IgD-negative memory B cell (primary cell): ENCODE results near the gene LUC7L. TPM values are rescaled to one million over a fixed set of nuclear protein-coding genes. Genes with fewer than 3 reads are reported as not detected.
"Not testable (repeated sequence)": the region's sequence is repeated elsewhere in the genome, so short reads cannot be mapped to it uniquely, and the experiment has no call there.

Experiments used
- H3K27ac Mint-ChIP-seq, 3 donors: one replicate each; pipeline ENCODE4 v1.8.0; 2020 to 2022; ENCODE audit warnings: mild to moderate bottlenecking in 3 of 3, mixed read lengths in 3 of 3, moderate library complexity in 1 of 3
- H3K27me3 Mint-ChIP-seq: one replicate; pipeline ENCODE4 v1.8.0; 2021; ENCODE audit warnings: mixed read lengths
- H3K36me3 Mint-ChIP-seq: one replicate; pipeline ENCODE4 v1.8.0; 2020; ENCODE audit warnings: mild to moderate bottlenecking, mixed read lengths
- H3K4me1 Mint-ChIP-seq, 3 donors: one replicate each; pipeline ENCODE4 v1.8.0; 2020 to 2022; ENCODE audit warnings: mixed read lengths in 3 of 3, mild to moderate bottlenecking in 1 of 3
- H3K4me3 Mint-ChIP-seq, 4 donors: one replicate each; pipeline ENCODE4 v1.8.0; 2020 to 2022; ENCODE audit warnings: mild to moderate bottlenecking in 4 of 4, mixed read lengths in 4 of 4, moderate library complexity in 3 of 4
- H3K9me3 Mint-ChIP-seq, 3 donors: one replicate each; pipeline ENCODE4 v1.8.0; 2020 to 2021; ENCODE audit warnings: mixed read lengths in 3 of 3, mild to moderate bottlenecking in 1 of 3
- polyA plus RNA-seq: library from polyadenylated mRNA; unstranded; fragments of 300-500 nt; fragmentation: Illumina TruSeq; gene quantifications from one replicate; pipeline ENCODE4 v1.2.3, GENCODE V29; 2021

Gene LUC7L
- polyA plus RNA-seq, 1 donor from 2014 or later: 17.6 TPM

DNA sequence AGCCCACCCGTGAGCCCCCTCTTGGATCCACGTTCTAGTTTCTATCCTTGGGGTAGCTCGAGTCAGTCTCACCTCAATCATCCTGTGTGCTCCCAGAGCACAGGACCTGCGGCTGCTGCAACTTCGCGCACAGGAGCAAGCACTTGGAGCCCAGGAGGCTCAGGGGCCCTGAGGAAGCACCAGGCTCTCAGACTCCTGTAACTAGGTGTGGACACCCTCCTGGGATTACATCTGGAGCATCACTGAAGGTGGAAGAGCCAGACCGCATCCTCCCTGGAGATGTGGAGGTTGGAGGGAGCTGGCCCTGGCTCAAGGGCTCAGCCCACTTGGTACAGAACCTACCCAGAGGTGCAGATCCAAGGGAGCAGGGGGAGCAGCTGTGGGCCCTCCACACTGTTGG lies 46.2 kb downstream of the LUC7L start:
- Mint-ChIP-seq H3K4me3 (no peak overlapping the region), H3K27ac (peak overlapping the region in 1 of 3 donors; percentile 35), H3K4me1 (peaks cover 0 to 4% (median 1%) of the 10 kb centered on the region in 3 donors), H3K36me3 (no peaks in the 10 kb centered on the region), H3K27me3 (peaks cover 14% of the 10 kb centered on the region), H3K9me3 (no peaks in the 10 kb centered on the region)

DNA sequence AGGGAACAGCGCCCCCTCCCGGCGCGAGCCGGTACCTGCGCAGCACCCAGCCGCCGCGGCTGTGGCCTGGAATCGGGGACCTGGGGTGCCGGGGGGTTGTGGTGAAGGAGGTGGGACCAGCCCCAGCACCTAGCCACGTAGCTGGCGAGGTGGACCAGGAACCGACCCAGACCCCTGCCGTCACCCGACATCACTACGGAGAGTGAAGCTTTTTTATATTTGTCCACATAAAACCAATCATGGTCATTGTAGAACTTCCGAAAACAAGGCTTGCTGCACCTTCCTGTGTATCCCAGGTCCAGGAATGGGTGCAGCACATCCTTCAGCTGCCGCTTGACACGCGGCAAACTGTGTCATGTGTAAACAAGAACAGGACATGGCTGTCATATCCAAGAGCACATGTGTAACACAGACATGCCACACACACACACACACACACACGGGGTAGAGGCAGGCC lies 47.7 kb downstream of the LUC7L start:
- no peaks in the 10 kb centered on the region for H3K36me3 Mint-ChIP-seq
- peaks cover 0 to 6% (median 4%) of the 10 kb centered on the region in 3 donors for H3K4me1 Mint-ChIP-seq
- H3K27ac Mint-ChIP-seq: peak overlapping the region in 2 of 3 donors; percentile 75 to 83
- no peaks in the 10 kb centered on the region for H3K9me3 Mint-ChIP-seq
- H3K4me3 Mint-ChIP-seq: peak overlapping the region in 1 of 4 donors; percentile 51
- H3K27me3 Mint-ChIP-seq: peaks cover 21% of the 10 kb centered on the region

DNA sequence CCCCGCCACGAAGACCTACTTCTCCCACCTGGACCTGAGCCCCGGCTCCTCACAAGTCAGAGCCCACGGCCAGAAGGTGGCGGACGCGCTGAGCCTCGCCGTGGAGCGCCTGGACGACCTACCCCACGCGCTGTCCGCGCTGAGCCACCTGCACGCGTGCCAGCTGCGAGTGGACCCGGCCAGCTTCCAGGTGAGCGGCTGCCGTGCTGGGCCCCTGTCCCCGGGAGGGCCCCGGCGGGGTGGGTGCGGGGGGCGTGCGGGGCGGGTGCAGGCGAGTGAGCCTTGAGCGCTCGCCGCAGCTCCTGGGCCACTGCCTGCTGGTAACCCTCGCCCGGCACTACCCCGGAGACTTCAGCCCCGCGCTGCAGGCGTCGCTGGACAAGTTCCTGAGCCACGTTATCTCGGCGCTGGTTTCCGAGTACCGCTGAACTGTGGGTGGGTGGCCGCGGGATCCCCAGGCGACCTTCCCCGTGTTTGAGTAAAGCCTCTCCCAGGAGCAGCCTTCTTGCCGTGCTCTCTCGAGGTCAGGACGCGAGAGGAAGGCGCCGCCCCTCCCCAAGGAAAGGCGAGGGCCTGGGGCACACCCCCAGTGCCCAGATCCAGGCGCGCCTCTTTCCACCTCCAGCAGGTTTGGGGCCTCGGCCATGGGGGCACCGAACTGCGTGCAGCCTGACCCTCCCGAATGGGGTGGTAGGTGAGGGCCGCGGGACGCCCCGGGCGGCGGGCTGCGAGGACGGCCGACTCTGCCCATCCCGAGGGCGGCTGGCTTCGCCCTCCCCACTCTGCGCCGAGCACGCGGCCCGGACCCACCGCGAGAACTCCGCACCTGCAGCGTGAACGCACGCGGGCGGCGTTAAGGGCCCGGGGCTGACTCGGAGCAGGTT lies 48.3 kb downstream of the LUC7L start:
- Mint-ChIP-seq H3K27me3 (peaks cover 21% of the 10 kb centered on the region), H3K36me3 (no peaks in the 10 kb centered on the region), H3K4me3 (peak overlapping the region in 2 of 4 donors; percentile 21 to 73), H3K27ac (peak overlapping the region in 1 of 3 donors; percentile 75), H3K9me3 (no peaks in the 10 kb centered on the region), H3K4me1 (peaks cover 0 to 6% (median 4%) of the 10 kb centered on the region in 3 donors)

- H3K27ac Mint-ChIP-seq: peak within 1 kb of the TSS in 2 of 3 donors; percentile 31 to 75
- H3K4me3 Mint-ChIP-seq: peak within 1 kb of the TSS in 3 of 4 donors; percentile 21 to 75 (median 73)
- no peaks in the 10 kb centered on the region for H3K36me3 Mint-ChIP-seq
- no peaks in the 10 kb centered on the region for H3K9me3 Mint-ChIP-seq
- peaks cover 0 to 6% (median 5%) of the 10 kb centered on the region in 3 donors for H3K4me1 Mint-ChIP-seq
- H3K27me3 Mint-ChIP-seq: peaks cover 26% of the 10 kb centered on the region
Measured at GRCh38 chr16:180101-180675, 49.1 kb downstream of the LUC7L start, which contains the start of gene HBQ1. Gene HBQ1, plus strand, starts transcription at chr16:180459. Its CDS starts 28 bp downstream, at chr16:180487.

DNA sequence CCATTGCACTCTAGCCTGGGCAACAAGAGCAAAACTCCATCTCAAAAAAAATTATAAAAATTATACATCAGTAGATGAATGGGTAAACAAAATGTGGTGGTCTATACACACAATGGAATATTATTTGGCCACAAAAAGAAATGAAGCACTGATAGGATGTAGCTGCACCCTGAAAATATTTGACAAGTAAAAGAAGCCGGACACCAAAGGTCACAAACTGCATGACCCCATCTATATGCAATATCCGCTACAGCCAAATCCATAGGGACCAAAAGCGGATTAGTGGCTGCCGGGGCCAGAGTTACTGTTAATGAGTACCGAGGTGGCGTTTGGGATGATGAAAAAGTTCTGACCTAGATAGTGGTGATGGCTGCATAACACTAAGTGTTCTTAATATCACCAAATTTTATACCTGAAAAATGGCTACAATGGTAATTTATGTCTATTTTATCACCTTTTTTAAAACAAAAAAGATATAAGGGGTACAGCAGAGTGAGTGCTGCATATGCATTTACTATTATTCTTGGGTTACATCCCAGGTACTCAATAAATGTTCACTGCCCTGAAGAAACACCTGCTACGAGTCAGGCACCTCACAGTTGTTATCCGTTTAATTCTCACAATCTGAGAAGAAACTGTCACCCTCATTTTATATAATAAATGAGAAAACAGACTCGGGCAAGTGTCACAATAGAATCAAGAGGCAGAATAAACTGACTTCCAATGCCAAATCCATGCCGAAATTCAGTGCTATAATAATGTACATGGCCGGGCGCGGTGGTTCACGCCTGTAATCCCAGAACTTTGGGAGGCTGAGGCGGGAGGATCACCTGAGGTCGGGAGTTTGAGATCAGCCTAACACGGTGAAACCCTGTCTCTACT lies 49.8 kb downstream of the LUC7L start:
- peaks cover 0 to 2% (median 0%) of the 10 kb centered on the region in 3 donors for H3K9me3 Mint-ChIP-seq
- H3K27me3 Mint-ChIP-seq: peaks cover 33% of the 10 kb centered on the region
- peak overlapping the region in 2 of 3 donors; percentile 31 to 51 for H3K27ac Mint-ChIP-seq
- peak overlapping the region in 2 of 4 donors; percentile 3 to 21 for H3K4me3 Mint-ChIP-seq
- H3K36me3 Mint-ChIP-seq: no peaks in the 10 kb centered on the region
- H3K4me1 Mint-ChIP-seq: peaks cover 2 to 7% (median 6%) of the 10 kb centered on the region in 3 donors

DNA sequence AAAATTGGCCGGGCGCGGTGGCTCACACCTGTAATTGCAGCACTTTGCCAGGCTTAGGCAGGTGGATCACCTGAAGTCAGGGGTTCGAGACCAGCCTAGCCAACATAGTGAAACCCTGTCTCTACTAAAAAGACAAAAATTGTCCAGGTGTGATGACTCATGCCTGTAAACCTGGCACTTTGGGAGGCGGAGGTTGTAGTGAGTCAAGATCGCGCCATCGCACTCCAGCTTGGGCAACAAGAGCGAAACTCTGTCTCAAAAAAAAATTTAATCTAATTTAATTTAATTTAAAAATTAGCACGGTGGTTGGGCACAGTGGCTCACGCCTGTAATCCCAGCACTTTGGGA lies 50.6 kb downstream of the LUC7L start:
- Mint-ChIP-seq H3K9me3 (peaks cover 0 to 2% (median 0%) of the 10 kb centered on the region in 3 donors), H3K4me1 (peaks cover 4 to 8% (median 6%) of the 10 kb centered on the region in 3 donors), H3K36me3 (no peaks in the 10 kb centered on the region), H3K27ac (peak overlapping the region in 1 of 3 donors; percentile 67), H3K4me3 (peak overlapping the region in 1 of 4 donors; percentile 74), H3K27me3 (peaks cover 34% of the 10 kb centered on the region)

- H3K27me3 Mint-ChIP-seq: peaks cover 37% of the 10 kb centered on the region
- H3K36me3 Mint-ChIP-seq: no peaks in the 10 kb centered on the region
- H3K9me3 Mint-ChIP-seq: peaks cover 0 to 2% (median 0%) of the 10 kb centered on the region in 3 donors
- peak overlapping the region in 2 of 4 donors; percentile 55 to 74 for H3K4me3 Mint-ChIP-seq
- peaks cover 4 to 9% (median 6%) of the 10 kb centered on the region in 3 donors for H3K4me1 Mint-ChIP-seq
- peak overlapping the region in 1 of 3 donors; percentile 67 for H3K27ac Mint-ChIP-seq
Measured at GRCh38 chr16:177981-178667, 51.1 kb downstream of the LUC7L start.

DNA sequence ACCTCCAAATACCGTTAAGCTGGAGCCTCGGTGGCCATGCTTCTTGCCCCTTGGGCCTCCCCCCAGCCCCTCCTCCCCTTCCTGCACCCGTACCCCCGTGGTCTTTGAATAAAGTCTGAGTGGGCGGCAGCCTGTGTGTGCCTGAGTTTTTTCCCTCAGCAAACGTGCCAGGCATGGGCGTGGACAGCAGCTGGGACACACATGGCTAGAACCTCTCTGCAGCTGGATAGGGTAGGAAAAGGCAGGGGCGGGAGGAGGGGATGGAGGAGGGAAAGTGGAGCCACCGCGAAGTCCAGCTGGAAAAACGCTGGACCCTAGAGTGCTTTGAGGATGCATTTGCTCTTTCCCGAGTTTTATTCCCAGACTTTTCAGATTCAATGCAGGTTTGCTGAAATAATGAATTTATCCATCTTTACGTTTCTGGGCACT lies 51.8 kb downstream of the LUC7L start:
- H3K27me3 Mint-ChIP-seq: peaks cover 37% of the 10 kb centered on the region
- H3K4me3 Mint-ChIP-seq: peak overlapping the region in 2 of 4 donors; percentile 28 to 74
- peaks cover 4 to 9% (median 6%) of the 10 kb centered on the region in 3 donors for H3K4me1 Mint-ChIP-seq
- H3K36me3 Mint-ChIP-seq: no peaks in the 10 kb centered on the region
- peaks cover 0 to 2% (median 0%) of the 10 kb centered on the region in 3 donors for H3K9me3 Mint-ChIP-seq
- peak overlapping the region in 1 of 3 donors; percentile 67 for H3K27ac Mint-ChIP-seq

- H3K4me3 Mint-ChIP-seq: peak within 1 kb of the TSS in 3 of 4 donors; percentile 21 to 74 (median 68)
- H3K27ac Mint-ChIP-seq: peak within 1 kb of the TSS in 2 of 3 donors; percentile 63 to 70
- not testable (repeated sequence) for H3K9me3 Mint-ChIP-seq, H3K4me1 Mint-ChIP-seq, H3K36me3 Mint-ChIP-seq
- H3K27me3 Mint-ChIP-seq: peaks cover 39% of the 10 kb centered on the region
Measured at GRCh38 chr16:176477-177382, 52.5 kb downstream of the LUC7L start, which contains the start of gene HBA1. Gene HBA1, plus strand, starts transcription at chr16:176680. Its CDS starts 37 bp downstream, at chr16:176717.

GRCh38 chr16:176006-176405 lies 53.2 kb downstream of the LUC7L start:
- not testable (repeated sequence) for H3K4me1 Mint-ChIP-seq, H3K27ac Mint-ChIP-seq, H3K36me3 Mint-ChIP-seq, H3K9me3 Mint-ChIP-seq
- Mint-ChIP-seq H3K4me3 (peak overlapping the region in 2 of 4 donors; percentile 21 to 39), H3K27me3 (peaks cover 42% of the 10 kb centered on the region)

DNA sequence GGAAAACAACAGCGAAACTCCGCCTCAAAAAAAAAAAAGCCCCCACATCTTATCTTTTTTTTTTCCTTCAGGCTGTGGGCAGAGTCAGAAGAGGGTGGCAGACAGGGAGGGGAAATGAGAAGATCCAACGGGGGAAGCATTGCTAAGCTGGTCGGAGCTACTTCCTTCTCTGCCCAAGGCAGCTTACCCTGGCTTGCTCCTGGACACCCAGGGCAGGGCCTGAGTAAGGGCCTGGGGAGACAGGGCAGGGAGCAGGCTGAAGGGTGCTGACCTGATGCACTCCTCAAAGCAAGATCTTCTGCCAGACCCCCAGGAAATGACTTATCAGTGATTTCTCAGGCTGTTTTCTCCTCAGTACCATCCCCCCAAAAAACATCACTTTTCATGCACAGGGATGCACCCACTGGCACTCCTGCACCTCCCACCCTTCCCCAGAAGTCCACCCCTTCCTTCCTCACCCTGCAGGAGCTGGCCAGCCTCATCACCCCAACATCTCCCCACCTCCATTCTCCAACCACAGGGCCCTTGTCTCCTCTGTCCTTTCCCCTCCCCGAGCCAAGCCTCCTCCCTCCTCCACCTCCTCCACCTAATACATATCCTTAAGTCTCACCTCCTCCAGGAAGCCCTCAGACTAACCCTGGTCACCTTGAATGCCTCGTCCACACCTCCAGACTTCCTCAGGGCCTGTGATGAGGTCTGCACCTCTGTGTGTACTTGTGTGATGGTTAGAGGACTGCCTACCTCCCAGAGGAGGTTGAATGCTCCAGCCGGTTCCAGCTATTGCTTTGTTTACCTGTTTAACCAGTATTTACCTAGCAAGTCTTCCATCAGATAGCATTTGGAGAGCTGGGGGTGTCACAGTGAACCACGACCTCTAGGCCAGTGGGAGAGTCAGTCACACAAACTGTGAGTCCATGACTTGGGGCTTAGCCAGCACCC lies 54.0 kb downstream of the LUC7L start:
- Mint-ChIP-seq H3K27ac (peak overlapping the region in 2 of 3 donors; percentile 63 to 70), H3K27me3 (peaks cover 46% of the 10 kb centered on the region), H3K4me3 (peak overlapping the region in 3 of 4 donors; percentile 20 to 52 (median 40)), H3K9me3 (peaks cover 0 to 2% (median 0%) of the 10 kb centered on the region in 3 donors), H3K4me1 (peaks cover 4 to 9% (median 6%) of the 10 kb centered on the region in 3 donors), H3K36me3 (no peaks in the 10 kb centered on the region)
